DMS53 treated with DMSO at 0.1 percent for 48 hours (cell line): Measurements from ENCODE around the gene RNF115.
"Not testable (repeated sequence)": the region's sequence is repeated elsewhere in the genome, so short reads cannot be mapped to it uniquely, and the experiment has no call there.

ENCODE experiments used
- DNase-seq: peaks from one replicate; lab custom pipeline; 2025; ENCODE audit not compliant: unreplicated experiment; lab: John Stamatoyannopoulos, UW

RNF115 gene

GRCh38 chr1:145828367-145829026 is 4.6 kb upstream of the RNF115 start:
- no peak for DNase-seq

- no peak for DNase-seq
Observed at GRCh38 chr1:145827966-145828365, 4.1 kb upstream of the RNF115 start.

- no peak for DNase-seq
Observed at GRCh38 chr1:145826030-145826429, 2.1 kb upstream of the RNF115 start.

- no peak for DNase-seq
Observed at GRCh38 chr1:145824499-145824842, 576 bp upstream of the RNF115 start.

GRCh38 chr1:145822779-145823331 is 1.0 kb downstream of the RNF115 start:
- not testable (repeated sequence) for DNase-seq

- DNase-seq = not testable (repeated sequence)
Observed at GRCh38 chr1:145818095-145818494, 5.8 kb downstream of the RNF115 start.

- DNase-seq = not testable (repeated sequence)
Observed at GRCh38 chr1:145812977-145813810, 10.7 kb downstream of the RNF115 start.

GRCh38 chr1:145806844-145807243 is 17.1 kb downstream of the RNF115 start:
- DNase-seq = no peak

GRCh38 chr1:145806408-145806807 is 17.5 kb downstream of the RNF115 start:
- DNase-seq = no peak

GRCh38 chr1:145805057-145805456 is 18.8 kb downstream of the RNF115 start:
- DNase-seq = no peak

- DNase-seq = no peak
Observed at GRCh38 chr1:145804235-145805045, 19.5 kb downstream of the RNF115 start.

GRCh38 chr1:145799806-145800205 is 24.1 kb downstream of the RNF115 start:
- no peak for DNase-seq

GRCh38 chr1:145796753-145797152 is 27.1 kb downstream of the RNF115 start:
- no peak for DNase-seq

GRCh38 chr1:145795257-145795881 is 28.5 kb downstream of the RNF115 start:
- no peak for DNase-seq

GRCh38 chr1:145792484-145792883 is 31.4 kb downstream of the RNF115 start:
- DNase-seq = no peak

- not testable (repeated sequence) for DNase-seq
Observed at GRCh38 chr1:145791860-145792259, 32.0 kb downstream of the RNF115 start.

GRCh38 chr1:145788580-145788979 is 35.3 kb downstream of the RNF115 start:
- no peak for DNase-seq

- DNase-seq = no peak
Observed at GRCh38 chr1:145786271-145786670, 37.6 kb downstream of the RNF115 start.

- no peak for DNase-seq
Observed at GRCh38 chr1:145785547-145785946, 38.3 kb downstream of the RNF115 start.

- DNase-seq = no peak
Observed at GRCh38 chr1:145784409-145784808, 39.5 kb downstream of the RNF115 start.
